ENCODE results near the gene MED13L.

DNA sequence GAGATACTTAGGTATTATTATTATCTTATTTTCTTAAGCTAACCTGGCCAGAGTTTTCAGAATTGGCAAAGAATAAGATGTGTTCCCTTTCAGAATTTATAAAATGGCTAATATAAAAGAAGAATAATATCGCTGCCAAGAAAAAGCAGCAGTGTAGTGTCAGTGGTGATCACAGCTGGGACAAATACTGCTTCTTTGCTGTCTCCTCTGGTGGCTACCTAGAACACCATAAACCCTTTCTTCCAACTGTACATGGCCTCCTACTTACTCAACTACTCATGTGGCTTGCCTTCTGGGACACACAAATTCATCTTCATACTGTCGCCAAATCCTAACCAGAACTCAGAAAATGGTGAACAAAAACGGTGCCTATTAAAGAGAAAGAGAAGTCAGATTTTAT is 72.7 kb downstream of the MED13L start:
- TF ChIP-seq POLR2A (IDR thresholded peaks at IDR 0.05) = no peak
- no peak for TF ChIP-seq CTCF (IDR thresholded peaks at IDR 0.05)
- TF ChIP-seq POLR2AphosphoS5 (IDR thresholded peaks at IDR 0.05) = no peak

All from transverse colon (tissue), 4 donors.